Cardiac septum (tissue), 1 donor: Measurements from ENCODE around the gene AOC2. TPM values are rescaled to one million over a fixed set of nuclear protein-coding genes. Genes with fewer than 3 reads are reported as not detected.
A peak's percentile ranks its signal among the peaks of the same experiment; 100 is the strongest.

Experiments used
- DNase-seq: peaks from one replicate; pipeline ENCODE4 v3.0.0-alpha.2; 2020; ENCODE audit warnings: low spot score
- intact Hi-C: fragments of 100-400 bp; cut with DNase I; formaldehyde crosslinking; loops from one replicate; pipeline ENCODE4 v1.14.0; 2022
- long read RNA-seq: library from polyadenylated mRNA; unstranded; transcript quantifications from one replicate; pipeline ENCODE4 v2.0.0, GENCODE V29; 2021
- total RNA-seq: library from RNA; stranded (reverse); fragmentation: NEBNext Ultra II Directional; extraction: Animal tissue kit (Norgen Biotek cat#: 25700); gene quantifications from one replicate; pipeline ENCODE4 v1.2.1, GENCODE V29; 2021
- donor health status: DM: no; HTN: no; CAD: no.

AOC2 gene
- total RNA-seq = 0.89 TPM
- long read RNA-seq = 0 reads

DNA sequence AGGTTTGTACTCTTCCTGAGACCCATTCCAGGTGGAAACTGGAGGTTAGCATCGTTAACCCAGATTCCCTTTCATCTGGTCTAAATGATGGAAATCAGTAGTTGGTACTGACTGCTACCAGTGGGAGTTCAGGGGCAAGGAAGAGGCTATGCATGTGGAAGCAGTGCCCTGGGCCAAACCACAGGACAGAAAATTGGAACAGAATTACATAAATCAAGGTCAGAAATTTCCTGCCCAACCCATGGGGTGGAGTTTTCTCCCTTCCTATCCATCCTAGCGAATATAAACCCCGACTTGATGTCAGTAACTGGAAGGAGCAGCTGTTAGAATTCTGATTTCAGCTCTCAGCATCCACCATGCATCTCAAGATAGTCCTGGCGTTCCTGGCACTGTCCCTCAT, at the start of gene AOC2:
Gene AOC2, plus strand, starts transcription at position 310 of the 400 bp plus-strand sequence. Its CDS starts 47 bp downstream, at position 357.
- intact Hi-C loops = no loop called here
- DNase-seq = no peak

- intact Hi-C loops = no loop called here
- peak; percentile 58 for DNase-seq
These were observed 49.3 kb upstream of the AOC2 start for GRCh38 chr17:42795061-42795460.

DNA sequence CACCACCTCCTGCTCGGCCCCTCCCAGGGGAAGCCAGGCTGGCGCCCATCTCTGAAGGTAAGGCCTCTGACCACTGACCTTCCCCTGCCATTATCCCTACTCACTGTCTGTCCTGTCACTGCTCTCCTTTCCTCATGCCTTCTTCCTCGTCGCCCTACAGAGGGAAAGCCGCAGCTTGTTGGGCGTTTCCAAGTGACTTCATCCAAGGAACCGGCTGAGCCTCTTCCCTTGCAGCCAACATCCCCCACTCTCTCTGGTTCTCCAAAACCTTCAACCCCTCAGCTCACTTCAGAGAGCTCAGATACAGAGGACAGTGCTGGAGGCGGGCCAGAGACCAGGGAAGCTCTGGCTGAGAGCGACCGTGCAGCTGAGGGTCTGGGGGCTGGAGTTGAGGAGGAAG, 48.9 kb upstream of the AOC2 start:
- intact Hi-C loops = no loop called here
- peak; percentile 66 for DNase-seq

- intact Hi-C loops = no loop called here
- DNase-seq = peak; percentile 58
These were observed 48.2 kb upstream of the AOC2 start for GRCh38 chr17:42796066-42796758.

GRCh38 chr17:42797067-42798007, 47.0 kb upstream of the AOC2 start:
- DNase-seq = peak; percentile 53
- intact Hi-C loops = no loop called here

GRCh38 chr17:42798011-42798382, 46.4 kb upstream of the AOC2 start:
- intact Hi-C loops = no loop called here

DNA sequence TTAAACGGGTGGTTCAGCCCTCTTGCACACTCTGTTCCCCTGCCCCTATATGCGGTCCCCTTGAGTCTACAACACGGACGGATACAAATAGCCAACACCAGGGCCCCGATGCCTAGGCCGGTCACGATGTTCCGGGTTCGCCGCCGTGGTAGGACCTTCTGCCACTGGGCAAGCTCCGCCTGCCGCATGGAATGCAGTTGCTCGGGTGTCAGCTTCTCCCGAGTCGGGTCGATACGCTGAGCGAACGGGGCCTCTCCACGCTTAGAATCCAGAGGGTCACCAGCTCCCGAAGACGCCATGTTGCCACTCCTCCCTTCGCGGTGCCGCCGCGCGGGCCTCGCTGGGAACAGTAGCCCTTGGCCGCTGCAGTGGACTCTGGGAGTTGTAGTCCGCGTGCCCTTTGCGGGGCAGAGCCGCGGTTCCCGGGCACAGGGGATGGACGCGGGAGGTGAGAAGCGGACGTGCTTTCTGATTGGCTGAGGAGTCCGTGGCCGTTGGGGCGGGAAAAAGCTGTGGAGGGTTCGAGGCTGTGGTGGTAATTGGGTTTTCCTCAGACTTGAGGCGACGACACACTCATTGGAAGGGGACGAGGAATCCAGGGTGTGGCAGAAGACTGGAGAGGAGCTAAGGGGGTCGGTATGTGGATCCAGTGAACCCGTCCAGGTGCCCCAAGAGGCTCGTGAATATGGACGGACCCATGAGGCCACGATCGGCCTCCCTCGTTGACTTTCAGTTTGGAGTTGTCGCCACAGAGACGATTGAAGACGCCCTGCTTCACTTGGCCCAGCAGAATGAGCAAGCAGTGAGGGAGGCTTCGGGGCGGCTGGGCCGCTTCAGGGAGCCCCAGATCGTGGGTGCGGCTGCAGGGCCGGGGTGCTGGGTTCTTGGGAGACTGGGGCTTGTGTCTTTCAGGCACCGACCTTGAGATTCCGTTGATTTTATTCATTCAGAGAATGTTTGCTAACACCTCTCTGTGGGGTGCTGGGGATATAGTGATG, 45.7 kb upstream of the AOC2 start, which contains the start of the genes CNTD1 and COA3:
Gene CNTD1, plus strand, starts transcription at position 479 of the 998 bp plus-strand sequence. Its CDS starts 207 bp downstream, at position 686.
Gene COA3, minus strand, starts transcription at position 322 of the 998 bp plus-strand sequence. Its CDS starts 23 bp downstream, at position 299.
- DNase-seq = peak; percentile 93
- intact Hi-C loops = no loop called here

More at GRCh38 chr17:42798011-42798382, 46.4 kb upstream of the AOC2 start:
- no peak for DNase-seq

DNA sequence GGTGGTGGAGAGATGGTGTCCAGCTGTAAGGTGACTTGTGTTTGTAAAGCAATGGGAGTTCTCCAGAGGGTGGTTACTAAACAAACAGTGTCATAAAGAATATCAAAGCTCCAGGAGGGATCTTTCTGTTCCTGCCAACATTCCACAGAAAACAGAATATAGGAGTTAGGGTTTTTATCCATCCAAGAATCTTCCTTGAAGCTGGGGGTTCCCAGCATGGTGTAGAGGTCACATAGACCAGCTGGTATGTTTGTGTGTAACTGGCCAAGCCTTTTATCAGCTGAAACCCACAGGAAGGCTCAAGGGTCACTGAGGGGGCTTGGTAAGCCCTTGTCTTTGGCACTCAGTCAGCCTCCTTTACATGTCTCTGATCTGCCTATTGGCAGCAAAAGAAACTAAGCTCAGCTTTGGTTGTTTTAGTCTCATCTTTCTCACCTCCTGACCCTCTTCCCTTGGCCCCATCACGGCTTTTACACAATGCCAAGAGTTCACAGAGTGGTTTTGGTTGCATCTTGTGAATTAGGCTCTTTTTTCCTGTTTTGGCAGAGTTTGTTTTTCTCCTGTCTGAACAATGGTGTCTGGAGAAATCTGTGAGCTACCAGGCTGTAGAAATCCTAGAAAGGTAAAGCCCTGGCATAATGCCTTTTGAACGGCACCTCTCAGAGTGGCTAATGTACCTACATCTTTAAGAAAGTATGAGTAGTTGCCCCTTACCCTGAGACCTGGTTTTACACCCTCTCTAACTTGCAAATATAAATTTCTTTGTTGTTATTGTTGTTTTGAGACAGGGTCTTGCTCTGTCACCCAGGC, 41.1 kb upstream of the AOC2 start:
- DNase-seq = no peak
- intact Hi-C loops = no loop called here

DNA sequence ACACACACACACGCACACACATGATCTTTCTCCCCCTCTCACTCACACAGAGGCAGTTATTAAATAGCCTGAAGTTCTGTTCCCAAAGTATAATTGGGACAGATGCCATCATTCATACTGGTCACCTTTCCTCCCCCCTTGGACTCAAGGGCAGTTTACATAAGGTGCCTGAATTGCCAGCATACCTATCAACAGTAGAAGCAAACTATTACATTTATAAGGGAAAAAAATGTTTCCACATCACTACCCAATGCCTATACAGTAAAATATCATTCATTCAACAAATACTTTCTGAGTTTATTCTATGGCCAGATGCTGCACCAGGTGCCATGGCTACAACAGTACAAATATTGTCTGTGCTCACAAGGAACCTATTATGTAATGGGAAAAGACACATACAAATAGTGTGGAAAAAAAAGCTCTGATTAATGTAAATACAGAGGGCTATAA, 39.4 kb upstream of the AOC2 start:
- intact Hi-C loops = no loop called here
- DNase-seq = no peak

- DNase-seq = no peak
- intact Hi-C loops = no loop called here
These were observed 38.1 kb upstream of the AOC2 start for GRCh38 chr17:42806249-42806648.

DNA sequence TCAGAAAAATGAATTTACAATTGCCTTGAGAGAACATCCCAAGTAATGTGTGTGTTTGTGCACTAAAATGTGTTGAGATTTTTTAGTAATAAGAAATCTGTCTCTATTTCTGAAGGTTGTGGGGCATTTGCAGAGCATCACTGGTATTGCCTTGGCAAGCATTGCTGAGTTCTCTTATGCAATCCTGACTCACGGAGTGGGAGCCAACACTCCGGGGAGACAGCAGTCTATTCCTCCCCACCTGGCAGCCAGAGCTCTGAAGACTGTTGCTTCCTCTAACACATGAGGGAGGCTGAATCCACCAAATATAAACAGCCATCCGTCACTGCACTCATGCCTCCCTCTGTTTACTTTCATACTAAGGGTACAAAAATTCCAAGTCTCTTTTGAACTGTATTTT, 35.1 kb upstream of the AOC2 start:
- no peak for DNase-seq
- intact Hi-C loops = no loop called here

DNA sequence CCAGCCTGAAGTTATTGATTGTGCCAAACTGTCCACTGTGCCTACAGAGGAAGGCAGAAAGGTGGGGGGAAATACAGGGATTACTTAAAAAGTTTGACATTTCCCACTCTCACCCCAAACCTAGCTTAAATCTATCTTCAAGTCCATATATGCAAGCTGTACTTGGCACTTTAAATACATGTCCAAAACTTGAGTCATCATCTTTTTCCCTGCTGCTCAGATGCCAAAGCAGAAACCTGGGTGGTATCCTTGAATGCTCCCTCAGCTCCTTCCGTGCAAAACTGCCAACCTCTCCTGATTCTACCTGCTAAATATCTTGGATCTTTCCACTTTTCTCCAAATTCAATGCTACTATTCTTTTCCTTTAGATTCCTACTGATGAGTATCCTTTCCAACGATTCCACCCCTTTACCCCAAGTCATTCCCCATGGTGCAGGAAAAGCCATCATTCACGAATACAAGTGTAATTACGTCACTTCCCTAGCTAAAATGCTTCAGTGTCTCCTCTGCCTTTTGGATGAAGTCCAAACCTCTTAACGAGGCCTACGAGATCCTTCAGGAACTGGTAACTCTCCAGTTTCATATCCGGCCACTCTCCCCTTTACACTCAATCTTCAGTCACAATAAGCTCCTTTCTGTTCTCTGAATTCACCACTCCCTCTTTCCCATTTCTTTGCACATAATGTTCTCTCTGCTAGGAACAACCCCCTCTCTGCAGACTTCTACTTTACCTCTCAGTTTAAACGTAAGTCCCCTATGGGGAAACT, 29.6 kb upstream of the AOC2 start:
- intact Hi-C loops = no loop called here
- DNase-seq = no peak

- intact Hi-C loops = no loop called here
- DNase-seq = no peak
These were observed 26.5 kb upstream of the AOC2 start for GRCh38 chr17:42817866-42818265.

DNA sequence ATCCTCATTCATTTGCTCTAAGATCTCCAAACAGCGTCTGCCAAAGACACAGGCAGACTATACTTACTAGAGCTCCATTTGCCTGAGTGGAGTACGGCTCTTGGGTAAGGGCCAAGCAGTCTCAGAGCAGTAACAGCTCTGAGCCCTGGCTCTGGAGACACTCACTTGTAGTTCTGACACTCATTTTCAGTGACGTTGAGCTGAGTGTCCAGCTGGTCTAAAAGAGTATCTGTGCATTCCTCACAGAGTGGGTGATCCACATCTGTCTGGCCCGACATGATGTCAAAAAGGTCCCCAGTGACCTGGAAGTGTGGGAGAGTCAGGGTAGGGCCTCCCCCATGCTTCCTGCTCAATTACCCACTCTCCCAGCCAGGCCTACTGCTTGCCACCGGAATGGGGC, 26.0 kb upstream of the AOC2 start:
- no peak for DNase-seq
- intact Hi-C loops = no loop called here

GRCh38 chr17:42819939-42820535, 24.3 kb upstream of the AOC2 start:
- no peak for DNase-seq
- intact Hi-C loops = loop anchor here (5.0 kb wide), 1 partner anchor 98 kb away; no protein-coding TSS in a partner anchor

DNA sequence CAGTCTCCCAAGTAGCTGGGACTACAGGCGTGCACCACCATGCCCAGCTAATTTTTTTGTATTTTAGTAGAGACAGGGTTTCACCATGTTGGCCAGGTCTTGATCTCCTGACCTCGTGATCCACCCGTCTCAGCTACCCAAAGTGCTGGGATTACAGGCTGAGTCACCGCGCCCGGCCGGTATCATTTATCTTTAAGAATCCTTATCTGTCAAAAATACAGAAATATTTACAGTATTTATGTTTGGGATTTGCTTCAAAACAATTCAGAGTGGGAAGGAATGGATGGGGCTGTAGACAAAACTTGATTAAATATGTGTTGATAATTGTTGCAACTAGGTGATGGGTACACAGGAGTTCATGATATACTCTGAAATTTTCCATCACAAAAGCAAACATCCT, 23.2 kb upstream of the AOC2 start:
- intact Hi-C loops = loop anchor here (5.0 kb wide), 1 partner anchor 99 kb away; no protein-coding TSS in a partner anchor

GRCh38 chr17:42827472-42827871, 16.9 kb upstream of the AOC2 start:
- no peak for DNase-seq
- intact Hi-C loops = no loop called here

More for the DNA sequence above, 23.2 kb upstream of the AOC2 start:
- no peak for DNase-seq
